Stimulated activated CD8-positive, alpha-beta memory T cell treated with anti-CD3 and anti-CD28 coated beads, Interleukin-15, amount 100 ng/mL, for 1 hour (primary cell): ENCODE results near the gene PLCG1.
"Not testable (repeated sequence)": the region's sequence is repeated elsewhere in the genome, so short reads cannot be mapped to it uniquely, and the experiment has no call there.

Experiments
- DNase-seq: peaks from one replicate; pipeline ENCODE4 v3.0.0-alpha.2; 2020; ENCODE audit warnings: low read depth

Gene PLCG1

GRCh38 chr20:41124451-41125094, 12.8 kb upstream of the PLCG1 start:
- no peak for DNase-seq

DNA sequence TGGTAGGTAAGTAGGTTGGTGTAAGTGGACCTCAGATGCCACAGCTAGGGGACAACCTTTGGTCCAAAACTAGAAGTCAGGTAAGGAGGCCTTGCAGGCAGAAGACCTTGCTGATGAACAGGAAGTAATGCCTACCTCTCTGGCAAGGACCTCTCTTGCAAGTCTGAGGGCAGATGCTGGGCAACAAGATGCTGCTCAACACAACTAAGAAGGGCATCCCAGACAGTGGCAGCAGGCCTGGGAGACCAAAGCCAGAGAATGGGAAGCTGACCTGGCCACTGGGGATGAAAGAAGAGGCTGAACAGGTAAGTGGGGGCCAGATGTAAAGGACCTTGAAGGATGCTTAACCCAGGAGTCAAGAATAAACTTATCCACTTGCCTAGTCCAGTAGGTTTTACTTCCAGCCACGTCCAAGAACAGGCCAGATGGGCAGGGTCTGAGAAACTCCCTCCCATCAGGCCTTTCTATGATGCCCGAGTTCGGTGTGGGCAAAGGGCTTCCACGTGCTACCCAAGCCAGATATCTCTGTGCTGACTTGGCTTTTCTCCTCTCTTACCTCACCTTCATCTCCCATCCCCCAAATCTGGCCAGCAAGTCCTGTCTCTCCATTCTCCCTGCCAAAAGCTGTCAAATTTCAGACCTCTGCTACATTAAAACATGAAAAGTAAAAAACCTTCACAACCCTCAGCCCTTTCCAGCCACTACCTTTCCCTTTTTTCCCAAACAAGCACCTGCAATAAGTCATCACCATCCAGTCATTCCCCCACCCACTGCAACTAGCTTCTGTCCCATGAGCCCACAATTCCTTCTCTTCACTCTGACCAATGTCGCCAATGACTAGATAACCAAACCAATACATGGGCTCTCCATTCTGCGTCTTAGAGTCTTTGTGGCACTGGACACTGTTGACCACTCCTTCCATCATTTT, 11.5 kb upstream of the PLCG1 start:
- DNase-seq: no peak

DNA sequence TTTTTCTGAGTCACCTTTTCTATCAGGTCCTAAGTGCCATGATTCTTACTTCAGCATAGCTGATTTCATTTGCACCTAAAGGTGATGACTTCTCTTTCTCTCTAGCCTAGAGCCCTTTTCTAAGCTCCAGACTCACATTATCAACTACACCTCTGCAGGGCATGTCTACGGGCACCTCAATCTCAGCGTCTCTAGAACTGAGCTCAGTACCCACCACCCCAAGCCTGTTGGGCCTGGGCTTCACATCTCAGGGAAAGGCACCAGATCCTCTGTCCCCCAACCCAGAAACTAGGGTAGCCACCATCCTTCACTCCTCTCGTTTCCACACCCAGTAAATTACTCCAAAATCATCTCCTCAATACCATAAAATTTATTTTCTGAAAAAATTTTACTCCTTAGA, 10.6 kb upstream of the PLCG1 start:
- no peak for DNase-seq

DNA sequence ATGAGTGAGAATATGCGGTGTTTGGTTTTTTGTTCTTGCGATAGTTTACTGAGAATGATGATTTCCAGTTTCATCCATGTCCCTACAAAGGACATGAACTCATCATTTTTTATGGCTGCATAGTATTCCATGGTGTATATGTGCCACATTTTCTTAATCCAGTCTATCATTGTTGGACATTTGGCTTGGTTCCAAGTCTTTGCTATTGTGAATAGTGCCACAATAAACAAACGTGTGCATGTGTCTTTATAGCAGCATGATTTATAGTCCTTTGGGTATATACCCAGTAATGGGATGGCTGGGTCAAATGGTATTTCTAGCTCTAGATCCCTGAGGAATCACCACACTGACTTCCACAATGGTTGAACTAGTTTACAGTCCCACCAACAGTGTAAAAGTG, 9.0 kb upstream of the PLCG1 start:
- DNase-seq: not testable (repeated sequence)

GRCh38 chr20:41131594-41132387, 5.6 kb upstream of the PLCG1 start:
- no peak for DNase-seq

GRCh38 chr20:41132388-41132775, 5.0 kb upstream of the PLCG1 start:
- DNase-seq: not testable (repeated sequence)

DNA sequence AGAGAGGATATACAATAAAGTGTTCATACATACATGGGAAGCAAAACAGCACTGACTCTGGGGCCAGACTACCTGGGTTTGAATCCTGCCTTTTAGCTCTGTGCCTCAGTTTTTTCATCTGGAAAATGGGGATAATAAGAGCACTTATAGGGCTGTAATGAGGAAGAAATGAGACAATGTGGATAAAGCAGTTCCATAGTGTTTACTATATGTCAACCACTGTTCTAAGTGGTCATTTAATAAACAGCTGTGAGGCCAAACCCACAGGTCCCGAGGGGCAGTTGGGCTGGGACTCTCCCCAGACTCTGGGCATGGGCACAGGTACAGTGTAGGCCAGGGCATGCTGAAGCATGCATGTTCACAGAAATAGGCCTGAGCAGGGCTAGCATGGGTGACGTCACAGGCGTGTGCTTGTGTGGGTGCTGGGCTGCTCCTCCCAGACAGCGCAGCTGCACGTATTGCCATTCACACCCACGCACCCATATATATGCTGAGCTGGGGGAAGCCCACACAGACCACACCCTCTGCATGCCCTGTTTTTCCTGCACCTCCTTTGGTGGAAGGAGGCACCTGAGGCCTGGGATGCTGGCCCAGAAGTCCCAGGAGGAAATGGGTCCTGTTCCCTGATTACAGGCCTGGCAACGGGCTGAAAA, 3.5 kb upstream of the PLCG1 start:
- no peak for DNase-seq

- DNase-seq: no peak
Measured at GRCh38 chr20:41134362-41135186, 2.8 kb upstream of the PLCG1 start.

GRCh38 chr20:41135187-41135887, 2.0 kb upstream of the PLCG1 start:
- peak; percentile 46 for DNase-seq

- DNase-seq: no peak
Measured at GRCh38 chr20:41135888-41136679, 1.3 kb upstream of the PLCG1 start.

DNA sequence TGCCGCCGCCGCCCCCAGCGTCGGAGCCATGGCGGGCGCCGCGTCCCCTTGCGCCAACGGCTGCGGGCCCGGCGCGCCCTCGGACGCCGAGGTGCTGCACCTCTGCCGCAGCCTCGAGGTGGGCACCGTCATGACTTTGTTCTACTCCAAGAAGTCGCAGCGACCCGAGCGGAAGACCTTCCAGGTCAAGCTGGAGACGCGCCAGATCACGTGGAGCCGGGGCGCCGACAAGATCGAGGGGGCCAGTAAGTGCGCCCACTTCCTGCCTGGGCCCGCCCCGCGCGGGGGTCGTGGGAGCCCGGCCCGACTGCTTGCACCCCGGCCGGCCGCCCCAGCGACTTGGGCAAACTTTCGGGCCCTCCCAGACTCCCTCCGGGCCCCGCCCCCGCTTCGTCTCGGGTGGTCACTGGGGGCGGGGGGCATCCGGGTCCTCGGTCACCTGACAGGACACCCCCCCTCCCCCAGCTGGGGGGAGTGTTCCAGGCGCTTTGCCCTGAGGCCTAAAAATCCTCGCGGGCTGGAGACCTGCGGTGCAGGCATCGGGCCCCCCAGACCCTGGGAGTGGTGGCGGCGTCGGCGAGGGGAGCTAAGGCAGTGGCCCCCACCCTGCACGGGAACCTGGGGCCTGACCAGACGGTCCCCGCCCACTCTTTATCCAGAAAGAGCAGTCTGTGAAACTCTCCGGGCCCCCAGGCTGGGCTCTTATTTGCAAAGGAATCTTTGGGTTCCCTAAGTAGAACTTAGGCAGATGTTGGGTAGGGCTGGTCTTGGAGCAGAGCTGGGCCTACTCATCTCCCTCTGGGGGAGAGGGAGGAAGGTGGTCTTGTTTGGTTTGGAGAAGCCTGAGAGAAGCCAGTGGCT, 501 bp downstream of the PLCG1 start:
- DNase-seq: peak; percentile 28

- DNase-seq: no peak
Measured at GRCh38 chr20:41138475-41139226, 1.3 kb downstream of the PLCG1 start.

DNA sequence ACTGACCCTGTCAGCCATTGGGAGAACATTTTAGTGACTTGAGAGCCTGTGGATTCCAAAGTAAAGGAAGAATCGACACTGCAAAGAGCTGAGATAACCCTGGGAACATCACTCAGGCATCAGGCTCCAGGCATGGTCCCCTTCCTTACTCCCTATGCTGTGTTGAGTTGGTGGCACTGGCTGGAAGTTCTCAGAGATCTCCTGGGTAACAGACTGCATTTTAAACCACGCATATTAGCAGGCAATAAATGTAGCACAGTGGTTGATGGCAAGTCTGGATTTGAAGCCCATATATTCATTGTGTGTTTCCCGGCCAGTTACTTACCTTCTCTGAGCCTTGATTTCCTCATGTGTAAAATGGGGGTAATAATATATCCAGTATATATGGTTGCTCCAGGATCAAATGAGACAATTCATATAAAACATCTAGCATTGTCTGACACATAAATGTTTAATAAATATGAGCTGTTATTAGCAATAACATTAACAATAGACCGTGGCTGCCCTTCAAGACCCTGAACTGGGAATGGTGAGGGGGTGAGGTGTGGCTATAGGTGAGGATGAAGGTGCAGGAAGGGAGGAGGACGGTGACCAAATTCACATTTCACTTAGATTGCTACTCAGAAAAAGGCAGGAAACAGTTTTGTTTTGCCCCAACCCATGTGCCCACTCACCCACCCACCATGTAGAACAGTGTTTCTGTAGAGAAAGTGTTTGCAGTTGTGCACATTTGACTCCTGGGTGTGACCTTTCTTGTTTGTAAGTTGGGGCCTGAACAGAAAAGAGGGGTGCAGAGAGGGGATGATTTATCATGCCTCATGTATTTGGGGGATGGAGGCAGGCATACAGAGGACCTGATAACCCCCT, 2.1 kb downstream of the PLCG1 start:
- no peak for DNase-seq

DNA sequence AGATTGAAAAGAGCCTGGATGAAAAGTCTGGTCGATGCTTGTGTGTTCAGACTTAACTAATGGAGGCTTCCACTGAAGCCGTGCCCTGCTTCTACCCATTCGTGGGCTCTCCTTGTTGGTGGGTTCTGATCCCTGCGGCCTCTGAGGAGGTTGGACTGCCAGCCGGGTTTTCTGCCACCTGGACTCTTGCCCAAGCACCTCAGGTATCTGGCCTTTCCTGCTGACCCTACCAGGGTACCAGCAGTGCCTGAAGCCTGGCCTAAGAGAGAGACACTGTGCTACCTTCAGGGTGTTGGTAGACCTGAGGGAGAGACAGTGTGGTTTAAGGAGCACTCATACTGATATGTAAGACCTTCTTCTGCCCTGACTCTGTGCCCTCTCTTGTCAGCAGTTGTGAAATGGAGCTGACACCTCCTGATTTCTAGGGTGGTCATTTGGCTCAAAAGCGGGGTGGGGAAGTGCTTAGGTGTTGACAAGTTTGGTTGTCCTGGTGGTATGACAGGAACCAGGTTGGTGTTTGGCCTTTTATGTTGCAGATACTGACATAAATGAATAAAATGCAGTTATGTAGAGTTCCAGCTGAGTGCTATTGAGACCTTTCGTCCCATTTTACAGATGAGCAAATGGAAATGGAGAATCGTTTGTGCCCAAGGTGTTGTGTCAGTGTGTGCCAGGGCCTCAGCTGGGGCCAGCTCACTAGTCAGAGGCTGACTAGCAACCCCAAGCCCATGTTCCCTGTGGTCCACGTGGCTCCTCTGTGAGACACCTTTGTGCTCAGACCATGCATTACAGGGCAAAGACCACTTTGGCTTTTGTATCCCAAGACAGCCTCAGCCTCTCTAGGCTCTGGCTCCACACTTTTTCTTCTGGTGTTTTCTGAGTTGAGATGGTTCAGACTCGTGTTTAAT, 3.1 kb downstream of the PLCG1 start:
- no peak for DNase-seq

- no peak for DNase-seq
Measured at GRCh38 chr20:41141153-41141815, 3.9 kb downstream of the PLCG1 start.
